Stomach (tissue), 9 donors: ENCODE measurements around the gene SLC17A9. TPM values are rescaled to one million over a fixed set of nuclear protein-coding genes. Genes with fewer than 3 reads are reported as not detected.
A peak's percentile ranks its signal among the peaks of the same experiment; 100 is the strongest.

Experiments
- DNase-seq, 2 donors: peaks; one replicate each; pipeline versions ENCODE4 v3.0.0 to v3.0.0-alpha.2; 2013 to 2019
- H3K27ac ChIP-seq, 5 donors: fragments of 200-600 bp in 4 of 5; sonication (generic) in 4 of 5; one replicate each; pipeline ENCODE4 v1.5.1; 2013 to 2019; ENCODE audit warnings: mild to moderate bottlenecking in 1 of 5, moderate library complexity in 1 of 5
- H3K27me3 ChIP-seq, 3 donors: fragments of 200-600 bp; sonication (generic); one replicate each; pipeline ENCODE4 v1.5.1; 2017 to 2019; ENCODE audit warnings: mixed run types in 1 of 3
- H3K36me3 ChIP-seq, 4 donors: fragments of 200-600 bp; sonication (generic); 1 replicate in 3 of 4; 2 replicates in 1 of 4; pipeline ENCODE4 v1.5.1; 2016 to 2019
- H3K4me1 ChIP-seq, 4 donors: fragments of 200-600 bp; sonication (generic); one replicate each; pipeline ENCODE4 v1.5.1; 2016 to 2019
- H3K4me3 ChIP-seq, 4 donors: fragments of 200-600 bp; sonication (generic) in 3 of 4; one replicate each; pipeline ENCODE4 v1.5.1; 2016 to 2019; ENCODE audit warnings: mild to moderate bottlenecking in 1 of 4
- H3K9me3 ChIP-seq, 4 donors: fragments of 200-600 bp; sonication (generic); one replicate each; pipeline ENCODE4 v1.5.1; 2016 to 2019
- CTCF ChIP-seq, 7 experiments: fragments of 450-650 bp in 4 of 7; fragments of 200-600 bp in 3 of 7; sonication (generic) in 3 of 7; IDR thresholded peaks; one replicate each; pipeline ENCODE4 v1.5.1; 2016 to 2019; ENCODE audit warnings: antibody characterized with exemption in 7 of 7, control low read depth in 2 of 7, mild to moderate bottlenecking in 1 of 7
- EP300 ChIP-seq: sonication (generic); formaldehyde crosslinking; IDR thresholded peaks from one replicate; pipeline ENCODE4 v1.6.1; 2017; ENCODE audit warnings: antibody characterized with exemption
- POLR2A ChIP-seq, 4 donors: fragments of 450-650 bp; IDR thresholded peaks; one replicate each; pipeline ENCODE4 v1.6.1; 2016; ENCODE audit warnings: antibody characterized with exemption in 4 of 4, control low read depth in 2 of 4, mild to moderate bottlenecking in 1 of 4, moderate library complexity in 1 of 4
- POLR2AphosphoS5 ChIP-seq, 3 donors: sonication (generic); formaldehyde crosslinking; IDR thresholded peaks; one replicate each; pipeline ENCODE4 v1.6.1; 2016; ENCODE audit warnings: antibody characterized with exemption in 3 of 3
- WGBS, 5 donors: extraction: QIAGEN DNeasy Blood & Tissue Kit in 3 of 5; methylation state at CpG; one replicate each; pipeline versions ENCODE4 v1.1.5 to v1.1.7; 2013 to 2018; 5-methylcytosine and 5-hydroxymethylcytosine counted together
- intact Hi-C: fragments of 100-400 bp; cut with DNase I; formaldehyde crosslinking; loops from one replicate; pipeline ENCODE4 v1.15.1; 2023; ENCODE audit warnings: low total_unique reads
- polyA plus RNA-seq, 3 donors: library from polyadenylated mRNA; stranded (reverse); fragments of 200-250 nt; gene quantifications; one replicate each; pipeline ENCODE4 v1.2.3, GENCODE V29; 2013
- total RNA-seq, 5 donors: library from RNA; depleted of rRNA; stranded (reverse); fragments of >200 nt; gene quantifications; one replicate each; pipeline versions ENCODE4 v1.1.0 to v1.2.3, GENCODE V29; 2014 to 2016
- donor health status: healthy with polysubstance abuse.
- donor health status: Bipolar disorder and iron deficiency.
- donor health status: healthy.

SLC17A9 gene
- total and polyA plus RNA-seq, 8 donors = 1.1 to 76.4 (median 12.6) TPM

GRCh38 chr20:63002511-63002910 is 50.0 kb downstream of the SLC17A9 start:
- intact Hi-C loops = loop anchor here (10.0 kb wide), 2 partner anchors 98 to 128 kb away; no protein-coding TSS in a partner anchor
- peaks cover 0 to 7% (median 0%) of the 10 kb centered on the region in 4 donors for H3K9me3 ChIP-seq
- H3K4me3 ChIP-seq = no peak overlapping the region
- no peaks in the 10 kb centered on the region for H3K36me3 ChIP-seq
- H3K27me3 ChIP-seq = peaks cover 36 to 100% (median 94%) of the 10 kb centered on the region in 3 donors
- WGBS, 5 donors = 71 to 84% (median 73%) methylated on average over 10 to 11 of the region's 11 CpGs
- no peak for DNase-seq
- H3K27ac ChIP-seq = no peak overlapping the region
- H3K4me1 ChIP-seq = peaks cover 12 to 30% (median 25%) of the 10 kb centered on the region in 4 donors
- TF ChIP-seq POLR2A (IDR thresholded peaks at IDR 0.05) = no peak
- no peak for TF ChIP-seq CTCF (IDR thresholded peaks at IDR 0.05)
- TF ChIP-seq EP300 = no peak
- TF ChIP-seq POLR2AphosphoS5 (IDR thresholded peaks at IDR 0.05) = no peak

- H3K4me3 ChIP-seq = no peak overlapping the region
- H3K27ac ChIP-seq = no peak overlapping the region
- 11 to 17% (median 15%) methylated on average over 12 to 13 of the region's 13 CpGs for WGBS, 5 donors
- H3K36me3 ChIP-seq = no peaks in the 10 kb centered on the region
- H3K4me1 ChIP-seq = peaks cover 12 to 40% (median 31%) of the 10 kb centered on the region in 4 donors
- H3K9me3 ChIP-seq = peaks cover 0 to 7% (median 0%) of the 10 kb centered on the region in 4 donors
- TF ChIP-seq POLR2A (IDR thresholded peaks at IDR 0.05) = no peak
- TF ChIP-seq POLR2AphosphoS5 (IDR thresholded peaks at IDR 0.05) = no peak
- TF ChIP-seq EP300 = no peak
- TF ChIP-seq CTCF (IDR thresholded peaks at IDR 0.05) = no peak
- H3K27me3 ChIP-seq = peaks cover 44 to 100% (median 94%) of the 10 kb centered on the region in 3 donors
- no peak for DNase-seq
- intact Hi-C loops = loop anchor here (10.0 kb wide), 2 partner anchors 99 to 129 kb away; no protein-coding TSS in a partner anchor
Observed at GRCh38 chr20:63003546-63003945, 51.0 kb downstream of the SLC17A9 start.

- no peak for TF ChIP-seq EP300
- no peak for TF ChIP-seq CTCF (IDR thresholded peaks at IDR 0.05)
- TF ChIP-seq POLR2AphosphoS5 (IDR thresholded peaks at IDR 0.05) = no peak
- no peak for TF ChIP-seq POLR2A (IDR thresholded peaks at IDR 0.05)
- Histone ChIP-seq H3K4me1 (peaks cover 18 to 52% (median 44%) of the 10 kb centered on the region in 4 donors), H3K9me3 (no peaks in the 10 kb centered on the region), H3K4me3 (no peak overlapping the region), H3K27me3 (peaks cover 54 to 100% (median 94%) of the 10 kb centered on the region in 3 donors), H3K36me3 (no peaks in the 10 kb centered on the region), H3K27ac (no peak overlapping the region)
- intact Hi-C loops = loop anchor here (10.0 kb wide), 2 partner anchors 100 to 130 kb away; no protein-coding TSS in a partner anchor
- no peak for DNase-seq
- WGBS, 5 donors = 3 to 6% (median 4%) methylated on average over 38 to 53 of the region's 53 CpGs
Observed at GRCh38 chr20:63004607-63005364, 52.3 kb downstream of the SLC17A9 start.

GRCh38 chr20:63005365-63005861 is 52.9 kb downstream of the SLC17A9 start:
- H3K27ac ChIP-seq = no peak overlapping the region
- H3K4me1 ChIP-seq = peaks cover 18 to 53% (median 49%) of the 10 kb centered on the region in 4 donors
- WGBS, 5 donors = 2 to 10% (median 6%) methylated on average over 28 to 43 of the region's 43 CpGs
- DNase-seq = peak in 1 of 2 donors; percentile 11
- H3K9me3 ChIP-seq = no peaks in the 10 kb centered on the region
- intact Hi-C loops = loop anchor here (10.0 kb wide), 2 partner anchors 101 to 131 kb away; no protein-coding TSS in a partner anchor
- no peaks in the 10 kb centered on the region for H3K36me3 ChIP-seq
- H3K27me3 ChIP-seq = peaks cover 55 to 100% (median 94%) of the 10 kb centered on the region in 3 donors
- H3K4me3 ChIP-seq = no peak overlapping the region
- no peak for TF ChIP-seq POLR2AphosphoS5 (IDR thresholded peaks at IDR 0.05)
- TF ChIP-seq EP300 = no peak
- no peak for TF ChIP-seq POLR2A (IDR thresholded peaks at IDR 0.05)
- TF ChIP-seq CTCF (IDR thresholded peaks at IDR 0.05) = no peak
